ENCODE results near the gene CEACAM1.

DNA sequence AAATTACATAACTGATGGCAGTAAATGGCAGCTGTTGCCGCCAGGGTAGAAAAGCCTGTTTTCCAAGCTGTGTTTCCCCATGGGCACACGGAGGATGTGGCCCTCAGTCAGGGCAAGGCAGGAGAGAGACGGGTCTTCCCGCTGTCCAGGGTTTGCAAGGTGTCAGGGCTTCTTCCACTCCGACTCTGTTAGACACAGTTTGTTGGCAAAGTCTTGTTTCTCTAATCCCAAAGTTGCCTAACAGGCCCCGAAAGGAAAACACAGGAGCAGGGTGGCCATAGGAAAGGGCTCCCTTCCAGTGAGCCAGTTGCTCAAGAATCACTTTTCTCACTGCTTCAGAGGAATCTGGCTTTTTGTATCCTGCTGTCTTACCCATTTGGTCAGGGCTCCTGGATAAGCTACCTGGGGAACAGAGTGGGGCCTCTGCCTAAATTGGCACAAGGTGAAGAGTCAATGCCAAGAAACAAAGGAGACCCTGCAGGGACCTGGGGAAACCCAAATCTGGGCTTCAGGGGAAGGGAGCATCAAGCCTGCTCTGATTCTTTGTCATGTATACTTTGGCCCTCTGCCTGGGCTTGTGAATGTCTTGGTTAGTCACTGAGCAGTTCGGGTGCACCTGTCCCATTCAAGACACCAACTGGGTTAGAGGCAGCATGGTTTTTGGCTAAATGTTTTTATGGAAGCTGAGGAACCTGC, 56.6 kb downstream of the CEACAM1 start:
- TF ChIP-seq EZH2 (IDR thresholded peaks at IDR 0.05; ENCODE audit: low read length): no peak
- TF ChIP-seq, protein P1, sequence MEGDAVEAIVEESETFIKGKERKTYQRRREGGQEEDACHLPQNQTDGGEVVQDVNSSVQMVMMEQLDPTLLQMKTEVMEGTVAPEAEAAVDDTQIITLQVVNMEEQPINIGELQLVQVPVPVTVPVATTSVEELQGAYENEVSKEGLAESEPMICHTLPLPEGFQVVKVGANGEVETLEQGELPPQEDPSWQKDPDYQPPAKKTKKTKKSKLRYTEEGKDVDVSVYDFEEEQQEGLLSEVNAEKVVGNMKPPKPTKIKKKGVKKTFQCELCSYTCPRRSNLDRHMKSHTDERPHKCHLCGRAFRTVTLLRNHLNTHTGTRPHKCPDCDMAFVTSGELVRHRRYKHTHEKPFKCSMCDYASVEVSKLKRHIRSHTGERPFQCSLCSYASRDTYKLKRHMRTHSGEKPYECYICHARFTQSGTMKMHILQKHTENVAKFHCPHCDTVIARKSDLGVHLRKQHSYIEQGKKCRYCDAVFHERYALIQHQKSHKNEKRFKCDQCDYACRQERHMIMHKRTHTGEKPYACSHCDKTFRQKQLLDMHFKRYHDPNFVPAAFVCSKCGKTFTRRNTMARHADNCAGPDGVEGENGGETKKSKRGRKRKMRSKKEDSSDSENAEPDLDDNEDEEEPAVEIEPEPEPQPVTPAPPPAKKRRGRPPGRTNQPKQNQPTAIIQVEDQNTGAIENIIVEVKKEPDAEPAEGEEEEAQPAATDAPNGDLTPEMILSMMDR (optimal IDR thresholded peaks at IDR 0.05 in 1 of 3, IDR thresholded peaks at IDR 0.05 in 1 of 3, conservative IDR thresholded peaks at IDR 0.05 in 1 of 3; ENCODE audit: extremely low read depth in 1 of 3, insufficient read depth in 2 of 3, low read length in 3 of 3): no peak
